Mucosa of gallbladder (tissue), 1 donor: Measurements from ENCODE around the gene SUDS3. TPM values are rescaled to one million over a fixed set of nuclear protein-coding genes. Genes with fewer than 3 reads are reported as not detected.
A peak's percentile ranks its signal among the peaks of the same experiment; 100 is the strongest.
"Not testable (repeated sequence)": the region's sequence is repeated elsewhere in the genome, so short reads cannot be mapped to it uniquely, and the experiment has no call there.

Experiments used
- DNase-seq: peaks from one replicate; pipeline ENCODE4 v3.0.0-alpha.2; 2020; ENCODE audit warnings: low spot score
- total RNA-seq: library from RNA; stranded (reverse); gene quantifications from one replicate; pipeline ENCODE4 v1.2.1, GENCODE V29; 2021
- donor health status: DM: no; HTN: no; CAD: no.

Gene SUDS3
- total RNA-seq, result 38.5 TPM

- peak; percentile 94 for DNase-seq
Observed at GRCh38 chr12:118376089-118377020, at the start of gene SUDS3. TSS of gene SUDS3 (plus strand) at chr12:118376555. CDS start at chr12:118376692, 137 bp downstream.

DNA sequence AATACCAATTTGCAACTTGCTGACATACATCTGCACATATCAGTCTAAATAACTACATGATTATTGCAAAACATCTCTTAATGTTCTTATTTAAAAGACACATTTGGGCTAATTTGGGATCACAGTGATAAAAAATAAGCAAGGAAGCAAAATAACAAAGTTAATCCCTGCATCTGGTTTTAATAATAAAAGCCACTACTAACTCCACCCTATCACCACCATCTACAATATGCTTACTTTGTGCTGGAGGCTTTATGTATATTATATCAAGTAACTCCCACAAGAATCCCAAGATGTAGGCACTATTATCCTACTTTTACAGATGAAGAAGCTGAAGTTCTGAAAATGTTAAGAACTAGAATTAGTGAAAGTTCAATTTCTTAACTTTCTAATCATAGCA, 49.4 kb upstream of the SUDS3 start:
- no peak for DNase-seq

DNA sequence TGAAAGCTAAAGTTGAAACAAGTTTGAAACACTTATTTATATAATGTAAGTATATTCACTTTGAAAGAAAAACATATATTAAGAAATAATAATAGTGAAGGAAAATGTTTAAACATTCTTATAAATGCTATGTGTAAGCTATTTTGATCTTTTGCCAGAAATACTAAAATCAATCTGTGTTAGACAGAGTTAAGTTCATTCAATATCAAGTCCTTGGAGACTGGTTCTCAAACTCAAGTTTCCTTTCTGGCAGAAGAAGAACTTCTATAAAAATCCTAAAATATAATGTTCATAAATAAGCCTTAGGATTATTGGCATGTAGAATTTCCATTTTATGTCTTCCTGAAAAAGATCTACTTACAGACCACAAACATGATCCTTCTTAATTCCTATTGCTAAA, 49.0 kb upstream of the SUDS3 start:
- DNase-seq, result no peak

DNA sequence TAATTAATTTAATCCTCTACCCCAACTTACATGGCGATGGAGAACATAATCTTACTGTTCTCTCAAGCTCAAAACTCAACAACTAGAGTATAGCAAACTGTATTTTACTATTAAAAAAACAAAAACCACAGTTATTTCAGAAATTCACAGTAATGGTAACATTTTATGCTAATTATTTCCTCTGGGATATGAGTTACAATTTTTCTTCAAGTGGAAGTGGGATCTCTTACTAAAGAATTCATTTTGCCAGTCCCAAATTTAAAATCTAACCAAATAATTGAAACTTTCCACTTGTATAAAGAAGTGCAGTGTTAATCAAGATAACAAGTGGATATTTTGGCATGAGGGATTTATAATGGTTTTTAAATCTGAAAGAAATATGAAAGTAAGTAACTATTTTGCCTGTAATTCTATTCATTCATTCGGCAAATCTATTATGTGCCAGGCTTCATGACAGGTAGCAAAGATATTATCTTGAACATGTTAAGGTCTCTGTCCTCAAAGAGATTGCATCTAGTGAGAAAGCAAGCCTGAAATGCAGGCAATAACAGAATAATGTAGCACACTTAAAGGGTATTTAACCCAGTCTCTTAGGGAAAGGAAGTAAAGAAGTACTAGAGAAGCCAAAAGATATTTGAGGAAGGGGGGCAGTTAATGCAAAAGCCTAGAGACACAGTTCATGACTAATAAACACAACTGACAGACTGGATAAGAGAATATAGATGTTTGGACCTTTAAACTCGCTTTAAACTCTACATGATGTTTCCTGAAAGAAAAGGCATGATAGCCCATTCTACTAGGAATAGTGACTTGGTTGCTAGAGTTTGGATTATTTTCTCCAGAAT, 47.6 kb upstream of the SUDS3 start:
- DNase-seq, result no peak

DNA sequence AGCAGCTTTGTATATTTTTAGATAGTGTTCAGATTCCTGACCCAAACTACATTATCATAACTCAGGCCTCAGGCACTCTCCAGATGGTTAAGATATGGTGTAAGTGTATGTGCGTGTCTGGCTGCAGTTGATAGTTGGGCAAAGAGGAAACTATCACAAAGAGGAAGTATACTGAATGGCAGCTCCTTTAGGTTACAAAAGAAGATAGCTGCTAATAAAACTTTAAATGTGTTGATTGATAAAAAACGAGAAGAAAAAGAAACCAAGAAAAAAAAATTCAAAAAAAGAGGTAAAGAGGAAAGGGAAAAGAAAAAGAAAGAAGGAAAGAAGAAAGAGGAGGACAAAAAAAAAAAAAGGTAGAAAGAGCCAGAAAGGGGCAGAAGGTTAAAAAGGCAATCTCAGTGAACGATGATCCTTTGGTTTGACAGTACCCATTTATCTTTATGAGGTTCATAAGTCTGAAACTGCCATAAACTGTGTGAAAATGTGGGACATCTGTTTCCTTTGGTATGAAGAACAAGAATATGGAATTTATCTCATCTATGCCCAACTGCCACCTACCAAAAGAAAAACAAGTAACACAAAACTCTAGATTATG, 45.8 kb upstream of the SUDS3 start:
- DNase-seq, result no peak

DNA sequence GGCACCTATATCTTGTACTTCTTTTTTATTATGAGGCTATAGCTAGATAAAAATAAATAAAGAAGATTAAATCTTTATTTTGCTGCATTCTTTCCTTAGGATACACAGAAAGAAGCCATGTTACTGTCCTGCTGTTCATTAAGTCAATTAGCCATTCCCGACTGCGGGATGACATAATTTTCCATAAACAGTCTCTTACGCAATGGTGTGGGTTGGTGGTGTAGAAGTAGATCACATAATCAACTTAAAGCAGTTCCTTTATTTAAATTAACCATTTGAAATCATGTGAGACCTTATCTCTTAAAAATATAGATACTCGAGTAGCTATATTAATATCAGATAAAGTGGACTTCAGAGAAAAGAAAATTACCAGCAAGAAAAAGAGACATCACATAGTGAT, 43.8 kb upstream of the SUDS3 start:
- DNase-seq, result no peak

GRCh38 chr12:118334241-118334640, 42.1 kb upstream of the SUDS3 start:
- DNase-seq, result no peak

DNA sequence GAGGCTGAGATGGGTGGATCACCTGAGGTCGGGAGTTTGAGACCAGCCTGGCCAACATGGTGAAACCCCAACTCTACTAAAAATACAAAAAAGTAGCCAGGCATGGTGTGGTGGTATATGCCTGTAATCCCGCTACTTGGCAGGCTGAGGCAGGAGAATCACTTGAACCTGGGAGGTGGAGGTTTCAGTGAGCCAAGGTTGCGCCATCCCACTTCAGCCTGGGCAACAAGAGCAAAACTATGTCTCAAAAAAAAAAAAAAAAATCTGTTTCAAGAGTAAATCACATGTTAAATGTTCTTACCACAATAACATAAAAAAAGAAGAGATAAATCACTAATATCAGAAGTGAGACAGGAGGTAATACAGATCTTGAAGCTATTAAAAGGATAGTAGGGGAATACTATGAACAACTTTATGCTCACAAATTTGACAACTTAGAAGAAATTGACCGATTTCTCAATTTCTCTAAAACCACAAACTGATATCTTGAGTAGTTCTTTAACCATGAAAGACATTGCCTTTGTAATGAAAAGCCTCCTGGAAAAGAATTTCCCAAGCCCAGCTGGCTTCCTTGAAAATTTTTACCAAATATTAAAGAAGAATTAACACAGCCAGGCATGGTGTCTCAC, 41.3 kb upstream of the SUDS3 start:
- DNase-seq, result no peak

GRCh38 chr12:118336123-118336522, 40.2 kb upstream of the SUDS3 start:
- no peak for DNase-seq

DNA sequence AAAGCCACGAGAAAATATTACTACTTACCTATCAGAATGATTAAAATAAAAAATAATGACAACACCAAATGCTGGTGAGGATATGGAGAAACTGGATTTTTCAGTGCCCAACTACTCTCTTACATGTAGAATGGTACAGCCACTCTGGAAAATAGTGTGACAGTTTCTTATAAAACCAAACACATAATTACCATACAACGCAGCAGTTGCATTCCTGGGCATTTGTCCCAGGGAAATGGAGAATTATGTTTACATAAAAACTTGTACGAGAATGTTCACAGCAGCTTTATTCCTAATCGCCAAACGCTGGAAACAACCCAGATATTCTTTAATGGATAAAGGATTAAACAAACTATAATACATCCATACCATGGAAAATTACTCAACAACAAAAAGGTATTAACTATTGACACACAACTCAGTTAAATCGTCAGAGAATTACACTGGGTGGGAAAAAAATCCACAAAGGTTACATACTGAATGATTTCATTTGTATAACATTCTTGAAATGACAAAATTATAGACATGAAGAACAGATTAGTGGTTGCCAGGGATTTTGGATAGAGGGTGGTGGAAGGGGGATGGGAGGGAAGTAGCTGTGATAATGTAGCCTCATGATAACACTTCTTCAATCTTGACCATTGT, 39.0 kb upstream of the SUDS3 start:
- no peak for DNase-seq

- DNase-seq, result no peak
Observed at GRCh38 chr12:118342090-118342489, 34.3 kb upstream of the SUDS3 start.

DNA sequence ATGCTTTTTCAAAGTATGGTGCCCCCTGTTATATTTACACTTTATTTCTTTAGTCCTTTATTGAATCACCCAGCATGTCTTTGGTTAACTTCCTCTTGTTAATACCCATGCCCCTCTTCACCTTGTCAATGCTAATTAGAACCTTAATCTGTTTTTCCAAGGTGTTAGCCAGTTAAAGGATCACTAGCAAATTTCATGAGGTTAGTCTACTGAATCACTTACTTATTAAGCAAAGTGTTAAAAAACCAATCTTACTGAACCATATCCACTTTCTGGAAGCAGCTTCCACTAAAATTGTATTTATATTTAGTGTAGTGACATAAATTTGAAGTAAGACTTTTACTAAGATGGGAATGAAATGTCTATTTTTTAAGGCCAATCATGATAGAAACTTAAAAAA, 31.5 kb upstream of the SUDS3 start:
- DNase-seq, result no peak

- no peak for DNase-seq
Observed at GRCh38 chr12:118345355-118345754, 31.0 kb upstream of the SUDS3 start.

DNA sequence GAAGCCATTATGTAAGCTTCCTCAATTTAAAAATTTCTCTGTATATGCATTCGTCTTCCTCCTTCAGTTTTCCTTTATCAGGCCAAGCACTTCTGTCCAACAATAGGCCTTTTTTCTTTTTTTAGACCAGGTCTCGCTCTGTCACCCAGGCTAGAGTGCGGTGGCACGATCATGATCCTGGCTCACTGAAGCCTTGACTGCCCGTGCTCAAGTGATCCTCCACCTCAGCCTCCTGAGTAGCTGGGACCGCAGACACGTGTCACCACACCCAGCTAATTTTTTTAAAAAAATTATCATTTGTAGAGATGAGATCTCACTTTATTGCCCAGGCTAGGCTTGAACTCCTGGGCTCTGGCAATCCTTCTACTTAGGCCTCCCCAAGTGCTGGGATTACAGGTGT, 29.5 kb upstream of the SUDS3 start:
- no peak for DNase-seq

DNA sequence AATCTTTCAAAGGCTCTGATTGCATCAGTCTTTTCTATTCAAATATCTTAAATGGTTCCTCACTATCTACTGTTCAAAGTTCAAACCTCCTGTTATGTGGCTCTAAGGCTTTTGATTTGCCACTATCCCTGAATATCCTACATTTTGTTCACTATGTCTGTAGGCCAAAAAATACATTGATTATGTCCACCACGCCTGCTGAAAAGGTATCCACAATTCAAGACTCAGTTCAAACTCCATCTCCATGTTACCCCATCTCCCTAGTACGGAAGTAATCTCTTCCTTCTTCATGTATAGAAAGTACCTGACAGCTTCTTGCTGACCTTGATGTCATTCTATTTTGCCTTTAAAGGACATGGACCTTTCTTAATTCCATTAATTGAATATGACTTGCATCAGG, 28.4 kb upstream of the SUDS3 start:
- DNase-seq, result no peak

GRCh38 chr12:118350908-118351559, 25.3 kb upstream of the SUDS3 start:
- no peak for DNase-seq

- no peak for DNase-seq
Observed at GRCh38 chr12:118353721-118354120, 22.6 kb upstream of the SUDS3 start.

DNA sequence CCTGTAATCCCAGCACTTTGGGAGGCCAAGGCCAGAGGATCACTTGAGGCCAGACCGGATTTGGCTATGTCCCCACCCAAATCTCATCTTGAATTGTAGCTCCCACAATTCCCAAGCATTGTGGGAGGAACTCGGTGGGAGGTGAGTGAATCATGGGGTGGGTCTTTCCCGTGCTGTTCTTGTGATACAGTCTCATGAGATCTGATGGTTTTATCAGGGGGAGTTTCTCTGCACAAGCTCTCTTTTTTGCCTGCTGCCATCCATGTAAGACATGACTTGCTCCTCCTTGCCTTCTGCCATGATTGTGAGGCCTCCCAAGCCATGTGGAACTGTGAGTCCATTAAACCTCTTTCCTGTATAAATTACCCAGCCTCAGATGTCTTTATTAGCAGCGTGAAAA, 21.9 kb upstream of the SUDS3 start:
- not testable (repeated sequence) for DNase-seq

- no peak for DNase-seq
Observed at GRCh38 chr12:118354903-118355302, 21.5 kb upstream of the SUDS3 start.

DNA sequence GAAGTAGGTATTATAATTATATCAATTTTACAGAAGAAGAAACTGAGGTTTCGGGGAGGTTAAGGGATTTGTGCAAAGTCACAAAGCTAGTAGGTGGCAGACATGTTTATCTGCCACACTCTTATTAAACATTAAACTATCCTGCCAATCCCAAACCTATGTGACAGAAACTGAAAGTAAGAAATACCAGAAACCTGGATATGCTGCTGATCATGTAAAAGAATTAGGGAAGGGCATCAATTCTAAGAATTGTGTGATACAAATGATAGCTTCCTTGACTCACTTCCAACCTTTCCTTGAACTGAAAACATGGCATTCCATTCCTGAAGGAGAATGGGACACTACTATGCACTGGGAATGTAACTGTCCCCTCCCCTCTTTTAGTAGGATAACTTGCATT, 20.5 kb upstream of the SUDS3 start:
- no peak for DNase-seq

GRCh38 chr12:118356809-118357256, 19.5 kb upstream of the SUDS3 start:
- no peak for DNase-seq
